Smooth muscle cell (in vitro differentiated cells): Measurements from ENCODE around the gene PSMA7. TPM values are rescaled to one million over a fixed set of nuclear protein-coding genes. Genes with fewer than 3 reads are reported as not detected.

ENCODE experiments used
- DNase-seq: peaks from one replicate; lab custom pipeline; 2025; ENCODE audit not compliant: unreplicated experiment; lab: John Stamatoyannopoulos, UW
- H2AFZ ChIP-seq: fragments of 200-600 bp; sonication (generic); 2 replicates; pipeline ENCODE4 v1.6.0; 2016; ENCODE audit warnings: antibody characterized with exemption, low read depth, mild to moderate bottlenecking
- H3F3A ChIP-seq: fragments of 200-600 bp; sonication (generic); 2 replicates; pipeline ENCODE4 v1.6.0; 2017; ENCODE audit warnings: antibody characterized with exemption, low read depth
- H3K27ac ChIP-seq: fragments of 200-600 bp; sonication (generic); 2 replicates; pipeline ENCODE4 v1.5.1; 2016; ENCODE audit warnings: low read depth, mild to moderate bottlenecking
- H3K27me3 ChIP-seq: fragments of 200-600 bp; sonication (generic); 2 replicates; pipeline ENCODE4 v1.6.1; 2016; ENCODE audit warnings: low read depth, mild to moderate bottlenecking
- H3K36me3 ChIP-seq: fragments of 200-600 bp; sonication (generic); 2 replicates; pipeline ENCODE4 v1.5.1; 2016; ENCODE audit warnings: low read depth
- H3K4me1 ChIP-seq: fragments of 200-600 bp; sonication (generic); 2 replicates; pipeline ENCODE4 v1.5.1; 2016; ENCODE audit warnings: low read depth
- H3K4me2 ChIP-seq: fragments of 200-600 bp; sonication (generic); 2 replicates; pipeline ENCODE4 v1.6.0; 2016; ENCODE audit warnings: mild to moderate bottlenecking
- H3K4me3 ChIP-seq: fragments of 200-600 bp; sonication (generic); 2 replicates; pipeline ENCODE4 v1.5.1; 2016; ENCODE audit warnings: mild to moderate bottlenecking
- H3K79me2 ChIP-seq: fragments of 200-600 bp; sonication (generic); 2 replicates; pipeline ENCODE4 v1.6.0; 2016; ENCODE audit warnings: low read depth, mild to moderate bottlenecking
- H3K9ac ChIP-seq: fragments of 200-600 bp; sonication (generic); 2 replicates; pipeline ENCODE4 v1.6.0; 2016; ENCODE audit warnings: low read depth
- H3K9me3 ChIP-seq: fragments of 200-600 bp; sonication (generic); replicated peaks from 2 replicates; pipeline ENCODE4 v1.5.1; 2016; ENCODE audit warnings: low read depth
- H4K20me1 ChIP-seq: fragments of 200-600 bp; sonication (generic); 2 replicates; pipeline ENCODE4 v1.6.0; 2016; ENCODE audit warnings: low read depth
- CTCF ChIP-seq: fragments of 200-600 bp; sonication (generic); IDR thresholded peaks from 2 replicates; pipeline ENCODE4 v1.5.1; 2017; ENCODE audit warnings: borderline replicate concordance, mild to moderate bottlenecking, antibody characterized with exemption; ENCODE audit not compliant: insufficient read depth, poor library complexity, severe bottlenecking
- WGBS: methylation state at CpG from one replicate; pipeline ENCODE4 v1.1.7; 2016; ENCODE audit warnings: low lambda C conversion rate; 5-methylcytosine and 5-hydroxymethylcytosine counted together
- polyA plus RNA-seq: library from polyadenylated mRNA; unstranded; fragments of >200 nt; fragmentation: Nextera tagmentation; extraction: Ambion mirVana; gene quantifications from 2 replicates; pipeline ENCODE4 v1.2.1, GENCODE V29; 2016
- total RNA-seq: library from RNA; depleted of rRNA; stranded (reverse); fragments of >200 nt; gene quantifications from 2 replicates; pipeline ENCODE4 v1.2.3, GENCODE V29; 2014

PSMA7 gene
- total and polyA plus RNA-seq, 2 experiments from 2014 or later, result 297 to 473 TPM

GRCh38 chr20:62097881-62098407 lies 45.2 kb downstream of the PSMA7 start:
- H3K79me2 ChIP-seq, result no peaks in the 10 kb centered on the region

GRCh38 chr20:62096421-62097380 lies 46.5 kb downstream of the PSMA7 start:
- H2AFZ ChIP-seq, result no peak overlapping the region
- H3K4me1 ChIP-seq, result no peaks in the 10 kb centered on the region
- H3K27ac ChIP-seq, result no peak overlapping the region
- no peaks in the 10 kb centered on the region for H3K27me3 ChIP-seq
- H3K36me3 ChIP-seq, result no peaks in the 10 kb centered on the region
- H3K4me2 ChIP-seq, result no peak overlapping the region
- TF ChIP-seq CTCF, result no peak
- WGBS, result 94% methylated on average over 29 of the region's 30 CpGs
- no peak overlapping the region for H3K9ac ChIP-seq
- no peaks in the 10 kb centered on the region for H3K79me2 ChIP-seq
- no peak overlapping the region for H3K4me3 ChIP-seq
- H3F3A ChIP-seq, result no peaks in the 10 kb centered on the region
- H3K9me3 ChIP-seq, result no peaks in the 10 kb centered on the region
- H4K20me1 ChIP-seq, result no peaks in the 10 kb centered on the region
- DNase-seq, result no peak

More at GRCh38 chr20:62097881-62098407, 45.2 kb downstream of the PSMA7 start:
- Histone ChIP-seq H3K27me3 (no peaks in the 10 kb centered on the region), H3K27ac (no peak overlapping the region), H4K20me1 (no peaks in the 10 kb centered on the region), H3K4me3 (no peak overlapping the region), H3K4me1 (no peaks in the 10 kb centered on the region), H3K9me3 (no peaks in the 10 kb centered on the region), H3F3A (no peaks in the 10 kb centered on the region), H2AFZ (no peak overlapping the region), H3K4me2 (no peak overlapping the region), H3K9ac (no peak overlapping the region), H3K36me3 (no peaks in the 10 kb centered on the region)
- DNase-seq, result no peak
- no peak for TF ChIP-seq CTCF
- WGBS, result 89% methylated on average over 15 of the region's 16 CpGs

GRCh38 chr20:62089393-62089792 lies 53.8 kb downstream of the PSMA7 start:
- no peaks in the 10 kb centered on the region for H3K4me1 ChIP-seq

More at GRCh38 chr20:62089393-62089792, 53.8 kb downstream of the PSMA7 start:
- no peaks in the 10 kb centered on the region for H3K27me3 ChIP-seq
- no peak overlapping the region for H3K4me2 ChIP-seq
- no peaks in the 10 kb centered on the region for H4K20me1 ChIP-seq
- H3K4me3 ChIP-seq, result no peak overlapping the region
- H3F3A ChIP-seq, result no peaks in the 10 kb centered on the region
- H3K36me3 ChIP-seq, result no peaks in the 10 kb centered on the region
- DNase-seq, result no peak
- H3K9ac ChIP-seq, result peak overlapping the region; percentile 64
- 73% methylated on average over 3 of the region's 3 CpGs for WGBS
- peak overlapping the region; percentile 68 for H3K27ac ChIP-seq
- H2AFZ ChIP-seq, result no peak overlapping the region
- no peak for TF ChIP-seq CTCF
- H3K9me3 ChIP-seq, result no peaks in the 10 kb centered on the region
- no peaks in the 10 kb centered on the region for H3K79me2 ChIP-seq
